Aorta (tissue), 5 donors: ENCODE measurements around the gene PACSIN3. TPM values are rescaled to one million over a fixed set of nuclear protein-coding genes. Genes with fewer than 3 reads are reported as not detected.

Experiments used
- ATAC-seq: fragments of 200-7000 bp; cut with Tn5 transposase; one replicate; pipeline ENCODE4 v1.9.1; 2022; ENCODE audit warnings: moderate library complexity; ENCODE audit not compliant: low FRiP score
- DNase-seq, 2 donors: peaks; one replicate each; pipeline ENCODE4 v3.0.0-alpha.2; 2020
- H3K27ac ChIP-seq, 2 donors: one replicate each; pipeline ENCODE4 v1.5.1; 2013; ENCODE audit warnings: low read length in 2 of 2, mild to moderate bottlenecking in 2 of 2, moderate library complexity in 2 of 2, control low read depth in 1 of 2, inconsistent platforms in 1 of 2, low read depth in 1 of 2
- H3K27me3 ChIP-seq, 2 donors: one replicate each; pipeline ENCODE4 v1.6.1; 2013; ENCODE audit warnings: control low read depth in 1 of 2, low read length in 1 of 2, mild to moderate bottlenecking in 1 of 2, moderate library complexity in 1 of 2; ENCODE audit not compliant: insufficient read depth in 2 of 2, control insufficient read depth in 1 of 2
- H3K36me3 ChIP-seq, 2 donors: one replicate each; pipeline ENCODE4 v1.6.1; 2013; ENCODE audit warnings: control low read depth in 1 of 2, low read length in 1 of 2, mild to moderate bottlenecking in 1 of 2; ENCODE audit not compliant: insufficient read depth in 2 of 2, control insufficient read depth in 1 of 2
- H3K4me1 ChIP-seq, 2 donors: one replicate each; pipeline ENCODE4 v1.6.1; 2013; ENCODE audit warnings: low read length in 2 of 2, control low read depth in 1 of 2, mild to moderate bottlenecking in 1 of 2, moderate library complexity in 1 of 2; ENCODE audit not compliant: insufficient read depth in 2 of 2, control insufficient read depth in 1 of 2
- H3K4me3 ChIP-seq, 2 donors: one replicate each; pipeline ENCODE4 v1.5.1; 2013; ENCODE audit warnings: low read length in 2 of 2, control low read depth in 1 of 2, mild to moderate bottlenecking in 1 of 2
- H3K9me3 ChIP-seq: one replicate; pipeline ENCODE4 v1.6.1; 2013; ENCODE audit warnings: mild to moderate bottlenecking, low read length; ENCODE audit not compliant: control insufficient read depth
- WGBS, 2 donors: extraction: QIAGEN DNeasy Blood & Tissue Kit; methylation state at CpG; one replicate each; pipeline ENCODE4 v1.1.7; 2013; 5-methylcytosine and 5-hydroxymethylcytosine counted together
- intact Hi-C, 2 donors: fragments of 100-400 bp; cut with DNase I; formaldehyde crosslinking; loops; one replicate each; pipeline versions ENCODE4 v1.14.2 to v1.15.0; 2022
- polyA plus RNA-seq, 2 donors: library from polyadenylated mRNA; stranded (reverse); fragments of 200-250 nt; gene quantifications; one replicate each; pipeline ENCODE4 v1.2.3, GENCODE V29; 2013
- total RNA-seq, 2 donors: library from RNA; stranded (reverse); fragmentation: NEBNext Ultra II Directional; extraction: Animal tissue kit (Norgen Biotek cat#: 25700); gene quantifications; one replicate each; pipeline ENCODE4 v1.2.1, GENCODE V29; 2021
- donor health status: healthy with polysubstance abuse.
- donor health status: Bipolar disorder and iron deficiency.
- donor health status: DM: no; HTN: no; CAD: no.
- donor health status: DM: no; HTN: no; CAD: no.
- donor health status: DM: yes; HTN: yes; CAD: no.

PACSIN3 gene
- total and polyA plus RNA-seq, 4 donors: 22.0 to 37.1 (median 30.4) TPM

DNA sequence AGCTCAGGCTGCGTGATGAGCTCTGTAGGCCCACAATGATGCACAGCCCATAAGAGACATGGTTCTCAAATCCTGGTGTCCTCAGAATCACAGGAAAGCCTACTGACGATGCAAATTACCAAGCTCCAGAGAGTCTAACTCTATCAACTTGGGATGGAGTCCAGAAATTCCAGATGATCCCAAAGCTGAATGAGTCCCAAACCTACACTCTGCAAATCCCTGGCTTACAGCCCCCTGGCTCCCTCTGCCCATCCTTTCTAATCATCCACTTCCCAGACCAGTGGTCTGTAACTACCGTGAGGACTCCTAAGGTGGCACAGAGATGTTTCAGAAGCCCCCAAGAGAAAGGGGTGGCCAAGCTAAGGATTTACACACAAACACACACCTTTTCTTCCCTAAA, 23.0 kb downstream of the PACSIN3 start:
- Histone ChIP-seq H3K4me3 (no peak overlapping the region), H3K27ac (no peak overlapping the region), H3K9me3 (no peaks in the 10 kb centered on the region), H3K4me1 (no peaks in the 10 kb centered on the region), H3K36me3 (peaks cover 3 to 15% of the 10 kb centered on the region in 2 donors), H3K27me3 (no peaks in the 10 kb centered on the region)
- 32% methylated on average over 3 of the region's 3 CpGs for WGBS, 2 donors
- DNase-seq (no peak), ATAC-seq (no peak)
- intact Hi-C loops: loop anchor here in 1 of 2 donors (5.0 kb wide), 1 partner anchor 194 kb away; no protein-coding TSS in a partner anchor

- H3K4me1 ChIP-seq: no peaks in the 10 kb centered on the region
- peaks cover 3 to 12% of the 10 kb centered on the region in 2 donors for H3K36me3 ChIP-seq
- intact Hi-C loops: loop anchor here in 1 of 2 donors (5.0 kb wide), 1 partner anchor 195 kb away; no protein-coding TSS in a partner anchor
- no peak for ATAC-seq
- DNase-seq: no peak
- 52 to 65% methylated on average over 5 of the region's 5 CpGs for WGBS, 2 donors
- no peak overlapping the region for H3K4me3 ChIP-seq
- no peaks in the 10 kb centered on the region for H3K27me3 ChIP-seq
- no peaks in the 10 kb centered on the region for H3K9me3 ChIP-seq
- no peak overlapping the region for H3K27ac ChIP-seq
Observed at GRCh38 chr11:47162426-47162825, 23.8 kb downstream of the PACSIN3 start.

GRCh38 chr11:47161890-47162289, 24.3 kb downstream of the PACSIN3 start:
- H3K27me3 ChIP-seq: no peaks in the 10 kb centered on the region
- no peak overlapping the region for H3K27ac ChIP-seq
- intact Hi-C loops: loop anchor here in 1 of 2 donors (5.0 kb wide), 1 partner anchor 195 kb away; no protein-coding TSS in a partner anchor
- ATAC-seq: no peak
- H3K4me1 ChIP-seq: no peaks in the 10 kb centered on the region
- H3K9me3 ChIP-seq: no peaks in the 10 kb centered on the region
- H3K36me3 ChIP-seq: peaks cover 3 to 11% of the 10 kb centered on the region in 2 donors
- DNase-seq: no peak
- no peak overlapping the region for H3K4me3 ChIP-seq
- 33 to 42% methylated on average over 9 of the region's 9 CpGs for WGBS, 2 donors

GRCh38 chr11:47161134-47161854, 24.9 kb downstream of the PACSIN3 start:
- WGBS, 2 donors: 28 to 33% methylated on average over 14 of the region's 14 CpGs
- no peak overlapping the region for H3K27ac ChIP-seq

GRCh38 chr11:47160753-47161133, 25.5 kb downstream of the PACSIN3 start:
- WGBS, 2 donors: 82 to 84% methylated on average over 5 of the region's 5 CpGs
- no peak overlapping the region for H3K27ac ChIP-seq

More at GRCh38 chr11:47161134-47161854, 24.9 kb downstream of the PACSIN3 start:
- Histone ChIP-seq H3K9me3 (no peaks in the 10 kb centered on the region), H3K4me1 (no peaks in the 10 kb centered on the region), H3K4me3 (no peak overlapping the region), H3K36me3 (peaks cover 3 to 5% of the 10 kb centered on the region in 2 donors), H3K27me3 (no peaks in the 10 kb centered on the region)
- intact Hi-C loops: loop anchor here in 1 of 2 donors (5.0 kb wide), 1 partner anchor 196 kb away; no protein-coding TSS in a partner anchor
- peak; percentile 73 for ATAC-seq
- peak in 1 of 2 donors; percentile 87 for DNase-seq

DNA sequence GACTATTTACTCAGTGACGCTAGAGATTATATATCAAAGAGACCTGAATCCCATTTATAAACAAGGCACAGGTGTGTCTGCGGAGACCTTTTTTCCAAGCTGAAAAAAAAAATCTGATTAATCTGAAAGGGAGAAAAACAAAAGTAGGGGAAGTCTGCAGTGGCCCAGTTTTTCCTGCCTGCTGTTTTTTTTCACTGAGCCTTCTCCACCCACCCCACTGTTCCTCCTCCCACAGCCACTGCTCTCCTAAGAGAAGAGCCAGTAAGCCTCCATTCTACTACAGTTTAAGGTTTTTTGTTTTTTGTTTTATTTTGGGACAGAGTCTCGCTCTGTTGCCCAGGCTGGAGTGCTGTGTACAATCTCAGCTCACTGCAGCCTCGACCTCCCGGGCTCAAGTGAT, 28.0 kb downstream of the PACSIN3 start:
- H3K4me3 ChIP-seq: no peak overlapping the region
- H3K36me3 ChIP-seq: no peaks in the 10 kb centered on the region
- no peaks in the 10 kb centered on the region for H3K27me3 ChIP-seq
- intact Hi-C loops: loop anchor here in 1 of 2 donors (5.0 kb wide), 1 partner anchor 271 kb away; no protein-coding TSS in a partner anchor
- DNase-seq: no peak
- WGBS, 2 donors: 87 to 89% methylated on average over 5 of the region's 5 CpGs
- H3K27ac ChIP-seq: no peak overlapping the region
- H3K9me3 ChIP-seq: no peaks in the 10 kb centered on the region
- no peak for ATAC-seq
- H3K4me1 ChIP-seq: no peaks in the 10 kb centered on the region

More at GRCh38 chr11:47160753-47161133, 25.5 kb downstream of the PACSIN3 start:
- ATAC-seq: no peak
- no peaks in the 10 kb centered on the region for H3K27me3 ChIP-seq
- H3K9me3 ChIP-seq: no peaks in the 10 kb centered on the region
- intact Hi-C loops: loop anchor here in 1 of 2 donors (5.0 kb wide), 1 partner anchor 197 kb away; no protein-coding TSS in a partner anchor
- H3K36me3 ChIP-seq: peaks cover 3 to 5% of the 10 kb centered on the region in 2 donors
- DNase-seq: no peak
- H3K4me1 ChIP-seq: no peaks in the 10 kb centered on the region
- H3K4me3 ChIP-seq: no peak overlapping the region

GRCh38 chr11:47157805-47158204, 28.4 kb downstream of the PACSIN3 start:
- no peaks in the 10 kb centered on the region for H3K27me3 ChIP-seq
- no peaks in the 10 kb centered on the region for H3K36me3 ChIP-seq
- H3K9me3 ChIP-seq: no peaks in the 10 kb centered on the region
- H3K4me3 ChIP-seq: no peak overlapping the region
- no peak overlapping the region for H3K27ac ChIP-seq
- H3K4me1 ChIP-seq: no peaks in the 10 kb centered on the region
- ATAC-seq: no peak
- WGBS, 2 donors: 75 to 82% methylated on average over 8 of the region's 8 CpGs
- no peak for DNase-seq
- intact Hi-C loops: loop anchor here in 1 of 2 donors (5.0 kb wide), 1 partner anchor 271 kb away; no protein-coding TSS in a partner anchor

- no peaks in the 10 kb centered on the region for H3K9me3 ChIP-seq
- ATAC-seq (no peak), DNase-seq (peak in 1 of 2 donors; percentile 69)
- H3K27ac ChIP-seq: no peak overlapping the region
- no peaks in the 10 kb centered on the region for H3K4me1 ChIP-seq
- no peaks in the 10 kb centered on the region for H3K27me3 ChIP-seq
- no peak overlapping the region for H3K4me3 ChIP-seq
- 82 to 86% methylated on average over 20 of the region's 20 CpGs for WGBS, 2 donors
- intact Hi-C loops: loop anchor here in 1 of 2 donors (5.0 kb wide), 1 partner anchor 270 kb away; no protein-coding TSS in a partner anchor
- H3K36me3 ChIP-seq: no peaks in the 10 kb centered on the region
Observed at GRCh38 chr11:47156951-47157350, 29.3 kb downstream of the PACSIN3 start.
